ENCODE data around the gene PLCD1. TPM values are rescaled to one million over a fixed set of nuclear protein-coding genes. Genes with fewer than 3 reads are reported as not detected.

PLCD1 gene
- total and polyA plus RNA-seq, 2 of the 13 experiments (the other 11 are each of a cell fraction or from before 2014, with no cell fraction given), result 10.1 to 12.4 TPM

- no peak for ATAC-seq
- H3K27me3 ChIP-seq (ENCODE audit: control insufficient read depth in 1 of 2, insufficient read depth in 2 of 2, low read length in 2 of 2), result no peaks in the 10 kb centered on the region
- no peak overlapping the region for H2AFZ ChIP-seq (ENCODE audit: low read length)
- no peak overlapping the region for H3K9ac ChIP-seq (ENCODE audit: insufficient read depth, low read depth, low read length)
- H4K20me1 ChIP-seq (ENCODE audit: insufficient read depth, low read length), result no peaks in the 10 kb centered on the region
- H3K36me3 ChIP-seq (replicated peaks in 1 of 2; ENCODE audit: control insufficient read depth in 1 of 2, insufficient read depth in 2 of 2, low read length in 2 of 2), result peaks cover 5 to 11% of the 10 kb centered on the region in 2 experiments; a peak in 3 of 5 replicates
- ChIA-PET POLR2A (interaction anchor here (0.7 kb wide), 1 partner anchor 16 kb away, joined by 4 read pairs; no protein-coding TSS in a partner anchor), CTCF (ENCODE audit: low intra/inter-chr PET ratio, low total read pairs) (no interaction called here)
- H3K27ac ChIP-seq (ENCODE audit: extremely low read length, insufficient read depth, low read length), result no peak overlapping the region
- intact Hi-C loops (cut with micrococcal nuclease; ENCODE audit: unreplicated experiment), result no loop called here
- no peak for DNase-seq (ENCODE audit: low spot score)
- H3K79me2 ChIP-seq (ENCODE audit: insufficient read depth, low read length), result no peaks in the 10 kb centered on the region
- no peak for FAIRE-seq
- peaks cover 75% of the 10 kb centered on the region for H3K4me1 ChIP-seq (ENCODE audit: insufficient read depth, low read length)
- H3K4me3 ChIP-seq (replicated peaks in 1 of 3; ENCODE audit: insufficient read depth in 1 of 3, low read depth in 2 of 3, low read length in 3 of 3), result no peak overlapping the region
- in situ Hi-C loops (cut with HindIII; ENCODE audit: extremely low pct_ligation_motif_present, low pct_unique_long_range_greater_than_20kb), result no loop called here
- no peak overlapping the region for H3K4me2 ChIP-seq (ENCODE audit: low read depth, low read length)
- TF ChIP-seq ZNF207 (IDR thresholded peaks at IDR 0.05; ENCODE audit: borderline replicate concordance), result no peak
- TF ChIP-seq GABPB1 (CRISPR knock-in tag; IDR thresholded peaks at IDR 0.05), result 0 out of 2 replicates have a peak, but pooled peaks have one; percentile 17
- TF ChIP-seq KDM5B (CRISPR knock-in tag; IDR thresholded peaks at IDR 0.05; ENCODE audit: borderline replicate concordance), result 0 out of 2 replicates have a peak, but pooled peaks have one; percentile 29
- TF ChIP-seq CEBPZ (IDR thresholded peaks at IDR 0.05; ENCODE audit: low read length), result no peak
- no peak for TF ChIP-seq ZNF274 (CRISPR knock-in tag; IDR thresholded peaks at IDR 0.05)
- TF ChIP-seq GABPA (IDR thresholded peaks at IDR 0.05; ENCODE audit: low read depth, low read length), result no peak
- TF ChIP-seq GABPA (CRISPR knock-in tag; IDR thresholded peaks at IDR 0.05; ENCODE audit: low read depth), result peak; percentile 37; the same call in 1 of the 2 replicates
- peak; percentile 52 for TF ChIP-seq ELF1 (CRISPR knock-in tag; IDR thresholded peaks at IDR 0.05)
- peak; percentile 48 for TF ChIP-seq ZNF687 (CRISPR knock-in tag; IDR thresholded peaks at IDR 0.05)
- no peak for TF ChIP-seq KLF12 (CRISPR knock-in tag; IDR thresholded peaks at IDR 0.05; ENCODE audit: borderline replicate concordance)
- TF ChIP-seq NFE2 (CRISPR knock-in tag; IDR thresholded peaks at IDR 0.05), result no peak
- no peak for TF ChIP-seq GLI4 (CRISPR knock-in tag; IDR thresholded peaks at IDR 0.05; ENCODE audit: borderline replicate concordance)
- WGBS (ENCODE audit: low lambda C conversion rate), result 81% methylated on average over 10 of the region's 10 CpGs
- no TSS peak for BruUV-seq (replicated peaks)
- no peaks in the 10 kb centered on the region for H3K9me3 ChIP-seq (ENCODE audit: low read length)
Observed at GRCh38 chr3:38019658-38020341, 9.6 kb downstream of the PLCD1 start.

Measured in HepG2 (cell line).